Heart right ventricle (tissue), 16 donors: ENCODE data around the gene EIF4E2. TPM values are rescaled to one million over a fixed set of nuclear protein-coding genes. Genes with fewer than 3 reads are reported as not detected.

ENCODE experiments used
- ATAC-seq, 8 donors: fragments of 200-7000 bp; cut with Tn5 transposase; one replicate each; pipeline ENCODE4 v1.9.1; 2020; ENCODE audit warnings: mild to moderate bottlenecking in 8 of 8, moderate library complexity in 8 of 8, moderate number of reproducible peaks in 1 of 8
- DNase-seq, 2 donors: peaks; one replicate each; pipeline ENCODE4 v3.0.0-alpha.2; 2020
- H3K27ac ChIP-seq, 10 donors: fragments of 200-600 bp; sonication (generic) in 2 of 10; one replicate each; pipeline versions ENCODE4 v1.5.0 to v1.8.0; 2020 to 2022; ENCODE audit warnings: mild to moderate bottlenecking in 3 of 10
- H3K27me3 ChIP-seq, 7 donors: fragments of 200-600 bp; one replicate each; pipeline ENCODE4 v1.8.0; 2021 to 2022; ENCODE audit warnings: mild to moderate bottlenecking in 2 of 7
- H3K36me3 ChIP-seq, 9 donors: fragments of 200-600 bp; sonication (generic) in 1 of 9; one replicate each; pipeline versions ENCODE4 v1.5.0 to v1.8.0; 2020 to 2022; ENCODE audit warnings: mild to moderate bottlenecking in 2 of 9
- H3K4me1 ChIP-seq, 9 donors: fragments of 200-600 bp; sonication (generic) in 1 of 9; one replicate each; pipeline versions ENCODE4 v1.5.0 to v1.8.0; 2020 to 2022; ENCODE audit warnings: mild to moderate bottlenecking in 4 of 9
- H3K4me3 ChIP-seq, 10 donors: fragments of 200-600 bp; sonication (generic) in 2 of 10; one replicate each; pipeline versions ENCODE4 v1.5.0 to v1.8.0; 2020 to 2022; ENCODE audit warnings: mild to moderate bottlenecking in 7 of 10, moderate library complexity in 2 of 10
- H3K9me3 ChIP-seq, 11 donors: fragments of 200-600 bp in 10 of 11; sonication (generic) in 2 of 11; one replicate each; pipeline versions ENCODE4 v1.5.0 to v1.8.0; 2013 to 2022; ENCODE audit warnings: mild to moderate bottlenecking in 2 of 11, control low read depth in 1 of 11, moderate library complexity in 1 of 11
- CTCF ChIP-seq, 9 donors: fragments of 200-600 bp; sonication (generic) in 2 of 9; IDR thresholded peaks; one replicate each; pipeline versions ENCODE4 v1.5.0 to v1.8.0; 2021 to 2022; ENCODE audit warnings: antibody characterized with exemption in 9 of 9, mild to moderate bottlenecking in 5 of 9, moderate library complexity in 1 of 9
- WGBS, 2 donors: extraction: QIAGEN DNeasy Blood & Tissue Kit; methylation state at CpG; one replicate each; pipeline ENCODE4 v1.1.7; 2013; ENCODE audit warnings: inconsistent platforms in 1 of 2; 5-methylcytosine and 5-hydroxymethylcytosine counted together
- intact Hi-C, 10 donors: fragments of 100-400 bp; cut with DNase I; formaldehyde crosslinking; loops; one replicate each; pipeline versions ENCODE4 v1.11.1 to v1.14.2; 2022
- polyA plus RNA-seq, 2 donors: library from polyadenylated mRNA; stranded (reverse); fragments of 200-250 nt; gene quantifications; one replicate each; pipeline ENCODE4 v1.2.3, GENCODE V29; 2013
- total RNA-seq, 10 donors: library from RNA; stranded (reverse); fragmentation: NEBNext Ultra II Directional in 3 of 10; extraction: Animal tissue kit (Norgen Biotek cat#: 25700) in 3 of 10; gene quantifications; one replicate each; pipeline versions ENCODE4 v1.2.1 to v1.2.4, GENCODE V29; 2021 to 2023
- donor health status: Arrhythmogenic right ventricular cardiomyopathy.
- donor health status: ischemic (EF 13 %, LVEDD 7.1; RV severe dilation, severe dysfunction).
- donor health status: healthy with polysubstance abuse.
- donor health status: DM: no; HTN: yes; CAD: no.
- donor health status: DM: no; HTN: no; CAD: no.
- donor health status: ischemic (EF 25% LVEDD 6.9; RV normal size, moderate dysfunction).
- donor health status: ischemic (EF 25% LVEDD 5.7; RV mildly dilated, moderate dysfunction).
- donor health status: healthy.
- donor health status: DM: yes; HTN: yes; CAD: no.
- donor health status: Ischemic cardiomyopathy.
- donor health status: ischemic (EF 35%, LVEDD 5.7; RV mildly dilated, moderate dysfunction).
- donor health status: nonischemic (EF 11% LVEDD 7.7; RV severe dilation, severe dysfunction).
- donor health status: DM: yes; HTN: yes; CAD: no.
- donor health status: PGD.
- donor health status: ischemic (EF 29% LVEDD 5.4; RV normal size, mild dysfunction).
- donor health status: nonischemic (EF 23%, LVEDD 6.1; RV moderate dilation, normal function).

EIF4E2 gene
- total and polyA plus RNA-seq, 12 donors: 30.3 to 58.1 (median 40.2) TPM

GRCh38 chr2:232533944-232534710 is 16.4 kb upstream of the EIF4E2 start:
- ATAC-seq (peak in 1 of 8 donors; percentile 11), DNase-seq (peak in 1 of 2 donors; percentile 8)
- TF ChIP-seq CTCF (IDR thresholded peaks at IDR 0.05): no peak
- Histone ChIP-seq H3K27me3 (peaks cover 0 to 3% (median 0%) of the 10 kb centered on the region in 7 donors), H3K36me3 (no peaks in the 10 kb centered on the region), H3K27ac (no peak overlapping the region), H3K4me3 (no peak overlapping the region), H3K9me3 (peaks cover 0 to 9% (median 4%) of the 10 kb centered on the region in 11 donors), H3K4me1 (peaks cover 0 to 12% (median 0%) of the 10 kb centered on the region in 9 donors)
- WGBS, 2 donors: 61% methylated on average over 13 of the region's 13 CpGs
- intact Hi-C loops: no loop called here

GRCh38 chr2:232534940-232535651 is 15.4 kb upstream of the EIF4E2 start:
- 81 to 86% methylated on average over 14 of the region's 14 CpGs for WGBS, 2 donors
- H3K27me3 ChIP-seq: peaks cover 0 to 9% (median 0%) of the 10 kb centered on the region in 7 donors

GRCh38 chr2:232535761-232536530 is 14.5 kb upstream of the EIF4E2 start:
- Histone ChIP-seq H3K27me3 (peaks cover 0 to 10% (median 0%) of the 10 kb centered on the region in 7 donors), H3K4me3 (no peak overlapping the region), H3K27ac (no peak overlapping the region), H3K36me3 (no peaks in the 10 kb centered on the region), H3K9me3 (peaks cover 0 to 9% (median 4%) of the 10 kb centered on the region in 11 donors), H3K4me1 (peaks cover 0 to 12% (median 0%) of the 10 kb centered on the region in 9 donors)
- DNase-seq: no peak
- WGBS, 2 donors: 87 to 89% methylated on average over 5 of the region's 5 CpGs
- TF ChIP-seq CTCF (IDR thresholded peaks at IDR 0.05): no peak
- intact Hi-C loops: no loop called here
- no peak for ATAC-seq

More at GRCh38 chr2:232534940-232535651, 15.4 kb upstream of the EIF4E2 start:
- intact Hi-C loops: no loop called here
- DNase-seq: no peak
- no peak for ATAC-seq
- no peak overlapping the region for H3K27ac ChIP-seq
- H3K4me3 ChIP-seq: no peak overlapping the region
- peaks cover 0 to 9% (median 4%) of the 10 kb centered on the region in 11 donors for H3K9me3 ChIP-seq
- no peaks in the 10 kb centered on the region for H3K36me3 ChIP-seq
- no peak for TF ChIP-seq CTCF (IDR thresholded peaks at IDR 0.05)
- peaks cover 0 to 12% (median 0%) of the 10 kb centered on the region in 9 donors for H3K4me1 ChIP-seq

- no peak for DNase-seq
- Histone ChIP-seq H3K36me3 (no peaks in the 10 kb centered on the region), H3K27me3 (peaks cover 0 to 10% (median 0%) of the 10 kb centered on the region in 7 donors), H3K9me3 (peaks cover 0 to 9% (median 4%) of the 10 kb centered on the region in 11 donors), H3K4me3 (no peak overlapping the region), H3K4me1 (peaks cover 0 to 12% (median 0%) of the 10 kb centered on the region in 9 donors), H3K27ac (peak overlapping the region in 1 of 10 donors; percentile 15)
- ATAC-seq: peak in 1 of 8 donors; percentile 4
- TF ChIP-seq CTCF (IDR thresholded peaks at IDR 0.05): peak in 2 of 9 donors; percentile 3 to 29
- WGBS, 2 donors: 56 to 68% methylated on average over 5 of the region's 5 CpGs
- intact Hi-C loops: no loop called here
These were observed 13.4 kb upstream of the EIF4E2 start for GRCh38 chr2:232537079-232537478.
